HL-60 (cell line): ENCODE results near the gene EVC.

Source experiments
- DNase-seq, 2 experiments: peaks; one replicate each; pipeline ENCODE4 v3.0.0-alpha.2; 2010 to 2020; ENCODE audit warnings: low read depth in 1 of 2, low spot score in 1 of 2
- H3K27ac ChIP-seq: fragments of 250-450 bp; sonication (Bioruptor Pico); replicated peaks from 2 replicates; pipeline ENCODE4 v1.5.1; 2020; ENCODE audit warnings: mild to moderate bottlenecking, moderate library complexity
- H3K27me3 ChIP-seq: fragments of 250-450 bp; sonication (Bioruptor Pico); 2 replicates; pipeline ENCODE4 v1.5.1; 2021; ENCODE audit warnings: mild to moderate bottlenecking, moderate library complexity; ENCODE audit not compliant: insufficient read depth, poor library complexity, severe bottlenecking
- H3K4me3 ChIP-seq: replicated peaks from 2 replicates; pipeline ENCODE4 v1.5.1; 2011; ENCODE audit warnings: mild to moderate bottlenecking, control low read depth, low read length; ENCODE audit not compliant: insufficient read depth
- CTCF ChIP-seq: IDR thresholded peaks from one replicate; pipeline ENCODE4 v1.5.1; 2011; ENCODE audit warnings: low read length, control low read depth, inconsistent platforms; ENCODE audit not compliant: insufficient read depth
- GABPA ChIP-seq: IDR thresholded peaks from 2 replicates; pipeline ENCODE4 v1.6.1; 2012; ENCODE audit warnings: low read depth
- POLR2AphosphoS5 ChIP-seq: IDR thresholded peaks from 2 replicates; pipeline ENCODE4 v1.6.1; 2012; ENCODE audit warnings: low read depth
- REST ChIP-seq: IDR thresholded peaks from 2 replicates; pipeline ENCODE4 v1.6.1; 2012; ENCODE audit warnings: low read depth; ENCODE audit not compliant: insufficient replicate concordance
- SPI1 ChIP-seq: IDR thresholded peaks from 2 replicates; pipeline ENCODE4 v1.6.1; 2012; ENCODE audit warnings: low read depth, mild to moderate bottlenecking, borderline replicate concordance

Gene EVC

GRCh38 chr4:5796976-5797375 is 86.0 kb downstream of the EVC start:
- Histone ChIP-seq H3K4me3 (no peak overlapping the region), H3K27ac (no peak overlapping the region), H3K27me3 (no peaks in the 10 kb centered on the region)
- TF ChIP-seq REST (no peak), POLR2AphosphoS5 (no peak), SPI1 (no peak), CTCF (no peak), GABPA (no peak)
- DNase-seq: no peak

- Histone ChIP-seq H3K4me3 (no peak overlapping the region), H3K27ac (no peak overlapping the region), H3K27me3 (no peaks in the 10 kb centered on the region)
- TF ChIP-seq SPI1 (no peak), REST (no peak)
- DNase-seq: no peak
Measured at GRCh38 chr4:5797866-5798265, 86.9 kb downstream of the EVC start.

GRCh38 chr4:5798462-5798861 is 87.5 kb downstream of the EVC start:
- Histone ChIP-seq H3K27me3 (no peaks in the 10 kb centered on the region), H3K4me3 (no peak overlapping the region), H3K27ac (no peak overlapping the region)
- no peak for DNase-seq
- TF ChIP-seq POLR2AphosphoS5 (no peak), GABPA (no peak), CTCF (no peak), REST (no peak), SPI1 (no peak)

- DNase-seq: no peak
- no peaks in the 10 kb centered on the region for H3K27me3 ChIP-seq
- TF ChIP-seq POLR2AphosphoS5 (no peak), REST (no peak)
- H3K4me3 ChIP-seq: no peak overlapping the region
- H3K27ac ChIP-seq: no peak overlapping the region
Measured at GRCh38 chr4:5798946-5799345, 87.9 kb downstream of the EVC start.
